HT-29 (cell line): Measurements from ENCODE around the gene MPRIP. TPM values are rescaled to one million over a fixed set of nuclear protein-coding genes. Genes with fewer than 3 reads are reported as not detected.

ENCODE experiments used
- DNase-seq: peaks from one replicate; pipeline ENCODE4 v3.0.0-alpha.2; 2015; ENCODE audit warnings: low spot score
- total RNA-seq: library from RNA; depleted of rRNA; stranded (reverse); fragments of >200 nt; shearing (Covaris generic); gene quantifications from 2 replicates; pipeline ENCODE4 v1.2.3, GENCODE V29; 2014

The MPRIP gene
- total RNA-seq, 1 experiment from 2014 or later, result 162 TPM

GRCh38 chr17:17051380-17051779 is 9.1 kb downstream of the MPRIP start:
- DNase-seq, result no peak

GRCh38 chr17:17051791-17052461 is 9.7 kb downstream of the MPRIP start:
- peak; percentile 50 for DNase-seq

GRCh38 chr17:17052462-17053221 is 10.4 kb downstream of the MPRIP start:
- DNase-seq, result peak; percentile 48

GRCh38 chr17:17053446-17054379 is 11.5 kb downstream of the MPRIP start:
- DNase-seq, result no peak

GRCh38 chr17:17054636-17055035 is 12.4 kb downstream of the MPRIP start:
- DNase-seq, result no peak

GRCh38 chr17:17055286-17056155 is 13.3 kb downstream of the MPRIP start:
- DNase-seq, result peak; percentile 29

- DNase-seq, result no peak
These were observed 13.9 kb downstream of the MPRIP start for GRCh38 chr17:17056156-17056539.

GRCh38 chr17:17057057-17057551 is 14.8 kb downstream of the MPRIP start:
- DNase-seq, result no peak

GRCh38 chr17:17058304-17058703 is 16.0 kb downstream of the MPRIP start:
- no peak for DNase-seq

GRCh38 chr17:17059301-17059890 is 17.1 kb downstream of the MPRIP start:
- DNase-seq, result no peak

- DNase-seq, result no peak
These were observed 18.0 kb downstream of the MPRIP start for GRCh38 chr17:17060001-17060922.

- DNase-seq, result no peak
These were observed 18.7 kb downstream of the MPRIP start for GRCh38 chr17:17060930-17061329.

- DNase-seq, result no peak
These were observed 19.3 kb downstream of the MPRIP start for GRCh38 chr17:17061516-17061915.

GRCh38 chr17:17062356-17062755 is 20.1 kb downstream of the MPRIP start:
- no peak for DNase-seq

- DNase-seq, result no peak
These were observed 20.6 kb downstream of the MPRIP start for GRCh38 chr17:17062866-17063265.

GRCh38 chr17:17063546-17064122 is 21.4 kb downstream of the MPRIP start:
- DNase-seq, result no peak

- DNase-seq, result no peak
These were observed 22.1 kb downstream of the MPRIP start for GRCh38 chr17:17064322-17064721.

GRCh38 chr17:17066021-17066420 is 23.8 kb downstream of the MPRIP start:
- no peak for DNase-seq

GRCh38 chr17:17067257-17067656 is 25.0 kb downstream of the MPRIP start:
- DNase-seq, result no peak
